Fibroblast of pulmonary artery (primary cell): Measurements from ENCODE around the gene MYL6.
"Not testable (repeated sequence)": the region's sequence is repeated elsewhere in the genome, so short reads cannot be mapped to it uniquely, and the experiment has no call there.

Experiments
- DNase-seq: peaks from one replicate; pipeline ENCODE4 v3.0.0-alpha.2; 2010; ENCODE audit warnings: low read depth
- H3K4me3 ChIP-seq: replicated peaks from 2 replicates; pipeline ENCODE4 v1.5.1; 2011; ENCODE audit warnings: low read depth, mild to moderate bottlenecking, control low read depth, low read length, moderate library complexity
- CTCF ChIP-seq: IDR thresholded peaks from 2 replicates; pipeline ENCODE4 v1.5.1; 2011; ENCODE audit warnings: mild to moderate bottlenecking, control low read depth, low read length, inconsistent platforms; ENCODE audit errors: missing control alignments

The MYL6 gene

GRCh38 chr12:56190695-56191155 lies 32.6 kb downstream of the MYL6 start:
- peak overlapping the region; percentile 76 for H3K4me3 ChIP-seq
- no peak for DNase-seq
- no peak for TF ChIP-seq CTCF

GRCh38 chr12:56192582-56192981 lies 34.4 kb downstream of the MYL6 start:
- no peak for DNase-seq
- H3K4me3 ChIP-seq = no peak overlapping the region
- no peak for TF ChIP-seq CTCF

GRCh38 chr12:56193025-56193578 lies 34.9 kb downstream of the MYL6 start:
- peak; percentile 93 for DNase-seq
- peak; percentile 83 for TF ChIP-seq CTCF
- H3K4me3 ChIP-seq = no peak overlapping the region

GRCh38 chr12:56196818-56197550 lies 38.8 kb downstream of the MYL6 start:
- DNase-seq = peak; percentile 96
- H3K4me3 ChIP-seq = not testable (repeated sequence)

GRCh38 chr12:56197921-56198635 lies 39.9 kb downstream of the MYL6 start:
- no peak overlapping the region for H3K4me3 ChIP-seq
- no peak for DNase-seq
- no peak for TF ChIP-seq CTCF

- DNase-seq = peak; percentile 52
- no peak for TF ChIP-seq CTCF
- H3K4me3 ChIP-seq = no peak overlapping the region
These were observed 40.7 kb downstream of the MYL6 start for GRCh38 chr12:56198836-56199235.

- no peak for TF ChIP-seq CTCF
- no peak for DNase-seq
- no peak overlapping the region for H3K4me3 ChIP-seq
These were observed 44.2 kb downstream of the MYL6 start for GRCh38 chr12:56202366-56202765.
